ENCODE results near the gene KPTN.

Gene KPTN

DNA sequence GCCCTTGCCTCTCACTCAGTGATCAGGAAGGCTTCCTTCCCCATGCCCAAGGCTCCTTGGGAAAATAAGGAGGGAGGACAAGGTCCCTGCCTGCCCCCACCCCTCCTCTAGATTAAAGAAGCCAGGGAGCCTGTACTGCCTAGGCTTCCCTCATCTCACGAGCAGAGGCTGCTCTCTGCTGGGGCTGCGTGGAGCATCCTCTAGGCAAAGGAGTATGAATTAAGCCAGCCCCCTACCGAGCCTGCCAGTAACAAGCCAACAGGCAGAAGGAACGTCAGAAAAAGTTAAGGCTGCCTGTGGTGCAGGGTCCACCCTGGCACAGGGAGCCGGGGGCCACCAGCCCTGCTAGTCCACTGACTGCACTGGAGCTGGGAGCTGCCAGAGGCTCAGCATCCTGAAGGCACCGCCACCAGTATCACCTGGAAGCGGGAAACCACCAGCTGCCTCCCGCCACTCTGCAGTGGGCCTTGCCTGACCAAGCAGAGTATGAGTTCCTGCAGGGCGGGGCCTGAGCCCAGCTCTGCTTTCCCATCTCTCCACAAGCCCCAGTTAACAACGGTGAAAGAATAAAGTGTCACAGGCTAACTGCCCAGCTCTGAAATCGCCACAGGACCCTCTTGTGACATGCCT is 24.0 kb upstream of the KPTN start:
- peaks cover 13 to 21% of the 10 kb centered on the region in 2 donors for H3K36me3 ChIP-seq (ENCODE audit: control insufficient read depth in 1 of 2, insufficient read depth in 2 of 2, low read length in 2 of 2)
- no peaks in the 10 kb centered on the region for H3K27me3 ChIP-seq (ENCODE audit: low read depth, low read length)
- no peaks in the 10 kb centered on the region for H3K9me3 ChIP-seq (ENCODE audit: control insufficient read depth in 1 of 2, low read length in 2 of 2)
- peaks cover 32 to 56% of the 10 kb centered on the region in 2 donors for H3K4me1 ChIP-seq (ENCODE audit: control insufficient read depth in 1 of 2, insufficient read depth in 2 of 2, low read length in 2 of 2)
- H3K4me3 ChIP-seq (ENCODE audit: low read depth in 1 of 2, low read length in 2 of 2) = no peak overlapping the region
- H3K27ac ChIP-seq (ENCODE audit: low read length) = no peak overlapping the region

DNA sequence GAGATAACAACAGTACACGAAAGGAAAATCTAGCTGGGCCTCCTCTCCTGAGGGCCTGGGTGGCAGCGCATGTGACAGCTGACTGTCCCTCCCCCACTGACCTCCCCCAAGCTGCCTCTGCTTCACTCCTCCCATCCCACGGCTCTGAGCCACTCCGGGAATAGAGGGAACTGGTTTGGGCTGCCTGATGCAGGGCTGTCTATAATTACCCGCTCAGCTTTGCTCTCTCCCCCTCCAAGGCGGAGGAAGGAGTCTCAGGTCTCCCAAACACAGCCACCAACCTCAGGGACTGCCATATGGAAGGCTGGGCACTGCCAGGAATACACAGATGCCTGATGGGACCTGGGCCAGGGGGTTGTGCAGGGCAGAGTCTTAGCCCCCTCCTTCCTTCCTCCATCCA is 23.0 kb upstream of the KPTN start:
- Histone ChIP-seq H3K27ac (ENCODE audit: low read length) (no peak overlapping the region), H3K4me1 (ENCODE audit: control insufficient read depth in 1 of 2, insufficient read depth in 2 of 2, low read length in 2 of 2) (peaks cover 22 to 46% of the 10 kb centered on the region in 2 donors), H3K4me3 (ENCODE audit: low read depth in 1 of 2, low read length in 2 of 2) (no peak overlapping the region), H3K27me3 (ENCODE audit: low read depth, low read length) (no peaks in the 10 kb centered on the region), H3K9me3 (ENCODE audit: control insufficient read depth in 1 of 2, low read length in 2 of 2) (no peaks in the 10 kb centered on the region), H3K36me3 (ENCODE audit: control insufficient read depth in 1 of 2, insufficient read depth in 2 of 2, low read length in 2 of 2) (peaks cover 22 to 28% of the 10 kb centered on the region in 2 donors)

DNA sequence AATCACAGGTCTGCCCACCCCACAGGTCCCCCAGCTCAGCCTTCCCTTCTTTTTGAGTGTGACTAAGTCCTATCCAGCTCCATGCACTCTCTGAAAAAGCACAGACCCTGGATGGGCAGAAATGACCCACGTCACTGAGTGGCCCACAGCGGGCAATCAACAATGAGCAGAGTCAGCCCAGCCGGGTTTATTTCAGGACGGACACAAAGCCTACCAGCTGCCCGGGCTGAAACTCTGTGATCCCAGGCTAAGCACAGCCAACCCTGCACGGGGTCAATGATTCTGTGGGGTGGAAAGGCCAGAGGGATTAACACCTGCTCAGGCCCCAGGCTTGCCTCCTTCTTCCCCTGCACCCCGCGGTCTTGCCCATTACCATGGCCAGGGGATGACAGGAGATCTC is 22.4 kb upstream of the KPTN start:
- H3K36me3 ChIP-seq (ENCODE audit: control insufficient read depth in 1 of 2, insufficient read depth in 2 of 2, low read length in 2 of 2) = peaks cover 22 to 28% of the 10 kb centered on the region in 2 donors
- no peaks in the 10 kb centered on the region for H3K27me3 ChIP-seq (ENCODE audit: low read depth, low read length)
- no peaks in the 10 kb centered on the region for H3K9me3 ChIP-seq (ENCODE audit: control insufficient read depth in 1 of 2, low read length in 2 of 2)
- peaks cover 17 to 41% of the 10 kb centered on the region in 2 donors for H3K4me1 ChIP-seq (ENCODE audit: control insufficient read depth in 1 of 2, insufficient read depth in 2 of 2, low read length in 2 of 2)
- H3K4me3 ChIP-seq (ENCODE audit: low read depth in 1 of 2, low read length in 2 of 2) = no peak overlapping the region
- H3K27ac ChIP-seq (ENCODE audit: low read length) = no peak overlapping the region

DNA sequence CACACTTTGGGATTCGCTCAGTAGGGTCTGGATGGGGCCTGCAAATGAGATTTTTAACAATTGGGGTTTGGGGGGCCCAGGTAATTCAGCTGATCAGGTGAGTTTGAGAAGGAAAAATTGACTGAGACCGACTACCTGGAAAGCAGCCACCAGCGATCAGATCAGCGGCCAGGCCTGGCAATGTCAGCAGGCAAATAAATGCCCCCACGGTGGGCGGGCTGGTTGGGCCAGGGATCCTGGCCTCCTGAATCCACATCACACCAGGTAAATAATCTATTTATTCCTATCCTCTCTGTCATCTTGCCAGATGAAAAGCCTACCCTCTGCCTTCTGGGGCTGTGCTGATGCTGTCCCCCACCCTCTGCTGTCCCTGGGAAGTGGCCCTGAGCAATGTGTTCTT is 21.5 kb upstream of the KPTN start:
- H3K27me3 ChIP-seq (ENCODE audit: low read depth, low read length) = no peaks in the 10 kb centered on the region
- no peak overlapping the region for H3K4me3 ChIP-seq (ENCODE audit: low read depth in 1 of 2, low read length in 2 of 2)
- H3K36me3 ChIP-seq (ENCODE audit: control insufficient read depth in 1 of 2, insufficient read depth in 2 of 2, low read length in 2 of 2) = peaks cover 27 to 31% of the 10 kb centered on the region in 2 donors
- H3K27ac ChIP-seq (ENCODE audit: low read length) = no peak overlapping the region
- no peaks in the 10 kb centered on the region for H3K9me3 ChIP-seq (ENCODE audit: control insufficient read depth in 1 of 2, low read length in 2 of 2)
- H3K4me1 ChIP-seq (ENCODE audit: control insufficient read depth in 1 of 2, insufficient read depth in 2 of 2, low read length in 2 of 2) = peaks cover 8 to 31% of the 10 kb centered on the region in 2 donors

DNA sequence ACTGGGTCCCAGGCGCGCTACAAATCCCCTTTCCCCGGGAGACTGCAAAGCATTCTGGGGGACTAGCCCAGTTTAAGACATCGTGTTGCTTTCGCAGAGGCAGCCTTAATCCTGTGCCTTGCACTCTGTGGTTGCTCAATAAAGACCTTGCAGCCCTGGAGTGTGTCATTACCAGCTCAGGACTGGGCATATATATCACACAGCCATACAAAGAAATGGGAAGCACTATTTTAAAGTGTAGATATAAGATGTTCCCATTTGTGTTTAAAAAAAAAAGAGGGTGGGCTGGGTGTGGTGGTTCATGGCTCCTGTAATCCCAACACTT is 19.8 kb upstream of the KPTN start:
- no peak overlapping the region for H3K27ac ChIP-seq (ENCODE audit: low read length)
- peaks cover 42 to 46% of the 10 kb centered on the region in 2 donors for H3K36me3 ChIP-seq (ENCODE audit: control insufficient read depth in 1 of 2, insufficient read depth in 2 of 2, low read length in 2 of 2)
- no peak overlapping the region for H3K4me3 ChIP-seq (ENCODE audit: low read depth in 1 of 2, low read length in 2 of 2)
- H3K4me1 ChIP-seq (ENCODE audit: control insufficient read depth in 1 of 2, insufficient read depth in 2 of 2, low read length in 2 of 2) = peaks cover 0 to 18% of the 10 kb centered on the region in 2 donors
- H3K27me3 ChIP-seq (ENCODE audit: low read depth, low read length) = no peaks in the 10 kb centered on the region
- no peaks in the 10 kb centered on the region for H3K9me3 ChIP-seq (ENCODE audit: control insufficient read depth in 1 of 2, low read length in 2 of 2)

DNA sequence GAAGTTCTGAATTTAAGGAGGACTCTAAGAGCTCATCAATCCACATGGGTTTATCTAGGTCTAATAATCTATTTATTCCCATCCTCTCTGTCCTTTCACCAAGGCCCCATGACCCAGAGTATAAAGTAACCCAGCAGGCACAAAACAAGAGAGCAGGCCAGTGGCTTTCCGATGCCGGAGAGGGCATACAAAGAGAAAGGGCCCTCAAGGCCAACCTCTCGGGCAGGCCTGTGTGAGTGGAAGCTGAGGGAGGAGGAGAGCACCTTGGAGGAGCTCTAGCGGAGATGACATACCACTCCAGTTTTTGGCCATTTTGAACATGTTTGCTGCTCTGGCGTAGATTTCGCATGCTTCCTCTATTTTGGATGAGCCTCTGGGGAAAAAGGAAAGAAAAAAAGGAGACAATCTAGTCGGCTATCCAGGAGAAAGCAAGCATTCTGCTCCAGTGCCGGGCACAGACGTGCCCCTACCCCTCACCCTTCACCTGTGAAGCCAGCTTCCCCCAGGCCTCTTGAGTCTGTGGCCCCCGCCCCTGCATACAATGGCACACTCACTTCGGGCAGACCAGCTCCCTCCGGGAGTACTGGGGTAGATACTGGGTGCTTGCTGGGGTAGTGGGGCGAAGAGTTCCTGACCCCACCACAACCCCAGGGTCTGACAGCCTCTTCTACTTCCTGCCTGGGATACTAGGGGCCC is 19.3 kb upstream of the KPTN start:
- H3K4me1 ChIP-seq (ENCODE audit: control insufficient read depth in 1 of 2, insufficient read depth in 2 of 2, low read length in 2 of 2) = peaks cover 0 to 13% of the 10 kb centered on the region in 2 donors
- peaks cover 44 to 51% of the 10 kb centered on the region in 2 donors for H3K36me3 ChIP-seq (ENCODE audit: control insufficient read depth in 1 of 2, insufficient read depth in 2 of 2, low read length in 2 of 2)
- H3K9me3 ChIP-seq (ENCODE audit: control insufficient read depth in 1 of 2, low read length in 2 of 2) = no peaks in the 10 kb centered on the region
- H3K27ac ChIP-seq (ENCODE audit: low read length) = no peak overlapping the region
- H3K27me3 ChIP-seq (ENCODE audit: low read depth, low read length) = no peaks in the 10 kb centered on the region
- no peak overlapping the region for H3K4me3 ChIP-seq (ENCODE audit: low read depth in 1 of 2, low read length in 2 of 2)

DNA sequence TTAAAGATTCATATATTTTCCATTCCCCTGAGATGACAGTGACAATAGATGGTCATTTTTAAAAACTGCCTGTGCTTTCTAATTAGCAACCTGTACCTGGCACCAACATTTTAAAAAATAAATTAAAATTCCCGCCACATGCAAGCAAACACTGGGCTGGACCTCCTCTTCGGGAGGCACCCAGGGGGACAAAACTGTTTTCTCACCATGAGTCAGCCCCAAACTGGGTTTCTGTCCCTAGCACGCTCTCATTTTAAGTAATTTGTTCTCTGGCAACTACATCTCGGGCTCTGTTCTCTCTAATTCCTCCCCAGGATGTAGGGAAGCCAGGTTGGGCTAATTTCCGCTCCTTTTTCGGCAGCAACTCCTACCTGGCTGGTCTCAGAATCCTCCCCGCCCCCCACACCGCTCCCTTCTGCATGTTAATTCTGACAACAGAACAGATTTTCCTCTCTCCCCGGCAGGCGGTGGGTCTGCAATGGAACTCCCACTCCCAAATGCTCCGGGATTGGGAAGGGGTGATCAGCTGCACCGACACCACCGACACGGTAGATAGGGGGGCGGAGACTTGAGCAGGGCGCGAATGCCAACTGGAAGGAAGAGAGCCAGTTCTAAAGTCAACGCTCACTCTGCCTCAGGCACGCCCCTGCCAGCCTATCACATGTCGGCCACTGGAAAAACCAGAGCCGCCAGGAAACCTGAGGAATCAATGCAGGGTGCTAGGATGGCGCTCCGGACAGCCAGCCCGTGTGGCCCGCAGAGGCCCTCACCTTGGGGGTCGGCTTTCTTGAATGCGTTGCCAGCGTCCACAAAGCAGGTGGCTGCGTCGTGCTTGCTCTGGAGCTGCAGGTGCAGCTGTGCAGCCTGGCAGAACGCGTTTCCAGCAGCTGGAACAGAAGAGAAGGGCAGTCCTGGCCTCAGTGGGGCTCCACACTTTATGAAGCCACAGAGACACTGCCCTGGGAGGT is 16.1 kb upstream of the KPTN start:
- peaks cover 44 to 58% of the 10 kb centered on the region in 2 donors for H3K36me3 ChIP-seq (ENCODE audit: control insufficient read depth in 1 of 2, insufficient read depth in 2 of 2, low read length in 2 of 2)
- H3K27me3 ChIP-seq (ENCODE audit: low read depth, low read length) = no peaks in the 10 kb centered on the region
- no peak overlapping the region for H3K27ac ChIP-seq (ENCODE audit: low read length)

DNA sequence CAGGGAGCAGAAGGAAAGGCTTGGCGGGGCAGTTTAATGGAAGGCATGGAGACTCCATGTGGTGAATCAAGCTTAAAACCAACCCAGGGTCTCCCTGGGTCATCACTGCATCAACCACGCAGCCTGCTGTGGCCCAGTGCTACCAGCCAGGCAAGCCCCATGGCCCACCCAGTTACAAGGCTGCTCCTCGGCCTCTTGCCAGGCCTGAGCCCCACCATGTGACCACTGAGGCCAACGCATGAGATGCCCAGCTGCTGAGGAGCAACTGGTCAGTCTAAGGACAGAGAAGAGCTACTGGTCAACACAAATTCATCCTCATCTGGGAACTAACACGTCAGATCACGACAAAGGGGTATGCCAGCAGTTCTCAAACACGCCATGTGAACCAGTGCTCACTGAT is 15.4 kb upstream of the KPTN start:
- H3K4me1 ChIP-seq (ENCODE audit: control insufficient read depth in 1 of 2, insufficient read depth in 2 of 2, low read length in 2 of 2) = no peaks in the 10 kb centered on the region
- no peak overlapping the region for H3K27ac ChIP-seq (ENCODE audit: low read length)
- peaks cover 44 to 55% of the 10 kb centered on the region in 2 donors for H3K36me3 ChIP-seq (ENCODE audit: control insufficient read depth in 1 of 2, insufficient read depth in 2 of 2, low read length in 2 of 2)
- no peak overlapping the region for H3K4me3 ChIP-seq (ENCODE audit: low read depth in 1 of 2, low read length in 2 of 2)
- no peaks in the 10 kb centered on the region for H3K9me3 ChIP-seq (ENCODE audit: control insufficient read depth in 1 of 2, low read length in 2 of 2)
- H3K27me3 ChIP-seq (ENCODE audit: low read depth, low read length) = no peaks in the 10 kb centered on the region

More for the DNA sequence above, 16.1 kb upstream of the KPTN start:
- Histone ChIP-seq H3K4me3 (ENCODE audit: low read depth in 1 of 2, low read length in 2 of 2) (no peak overlapping the region), H3K4me1 (ENCODE audit: control insufficient read depth in 1 of 2, insufficient read depth in 2 of 2, low read length in 2 of 2) (no peaks in the 10 kb centered on the region), H3K9me3 (ENCODE audit: control insufficient read depth in 1 of 2, low read length in 2 of 2) (no peaks in the 10 kb centered on the region)

DNA sequence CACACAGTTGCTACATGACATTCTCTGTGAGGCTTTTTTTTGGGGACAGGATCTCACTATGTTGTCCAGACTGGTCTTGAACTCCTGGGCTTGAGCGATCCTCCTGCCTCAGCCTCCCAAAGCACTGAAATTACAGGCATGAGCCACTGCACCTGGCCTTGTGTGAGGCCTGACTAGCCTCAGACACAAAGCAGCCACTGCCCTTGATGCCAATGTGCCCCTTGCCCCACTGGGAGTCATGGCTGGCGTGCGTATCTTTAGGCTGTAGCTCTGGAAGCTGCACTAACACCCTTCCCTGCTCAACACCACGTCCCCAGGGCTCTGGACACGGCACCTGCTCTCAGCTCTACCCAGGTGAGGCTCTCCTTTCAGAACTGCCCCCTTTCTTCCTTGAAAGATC is 14.5 kb upstream of the KPTN start:
- Histone ChIP-seq H3K36me3 (ENCODE audit: control insufficient read depth in 1 of 2, insufficient read depth in 2 of 2, low read length in 2 of 2) (peaks cover 40 to 54% of the 10 kb centered on the region in 2 donors), H3K4me1 (ENCODE audit: control insufficient read depth in 1 of 2, insufficient read depth in 2 of 2, low read length in 2 of 2) (no peaks in the 10 kb centered on the region), H3K27me3 (ENCODE audit: low read depth, low read length) (no peaks in the 10 kb centered on the region), H3K27ac (ENCODE audit: low read length) (no peak overlapping the region), H3K4me3 (ENCODE audit: low read depth in 1 of 2, low read length in 2 of 2) (no peak overlapping the region), H3K9me3 (ENCODE audit: control insufficient read depth in 1 of 2, low read length in 2 of 2) (no peaks in the 10 kb centered on the region)

DNA sequence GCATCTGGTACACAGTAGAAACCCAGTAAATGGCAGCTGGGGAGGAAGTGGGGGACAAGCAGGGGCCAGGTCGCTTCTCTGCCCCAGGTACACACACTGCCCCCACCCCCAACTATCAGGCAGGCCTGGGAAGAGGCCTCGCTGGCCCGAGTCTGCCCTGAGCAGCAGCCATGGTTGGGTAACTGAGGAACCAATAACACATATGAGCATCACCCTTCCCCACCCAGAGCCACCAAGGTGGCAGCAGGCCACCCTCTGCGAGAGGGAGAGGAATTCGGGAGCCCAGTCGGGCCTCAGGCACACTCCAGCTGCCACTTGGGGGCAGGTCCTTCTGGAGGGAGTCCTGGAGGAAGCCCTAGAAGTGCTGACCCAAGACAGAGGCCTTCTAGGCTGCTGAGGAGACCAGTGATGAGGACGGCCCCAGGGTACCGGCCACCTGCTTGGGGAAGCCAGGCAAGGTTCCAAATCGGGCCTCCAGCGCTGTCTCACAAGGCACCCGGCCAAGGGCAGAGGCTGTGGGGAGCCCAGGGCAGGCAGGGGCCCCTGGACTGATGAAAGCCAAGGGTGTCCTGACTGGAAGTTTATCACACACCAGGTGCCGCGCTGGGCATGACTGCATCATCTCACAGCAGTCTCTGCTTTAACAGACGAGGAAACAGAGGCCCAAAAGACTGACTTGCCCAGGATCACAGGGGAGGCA is 14.0 kb upstream of the KPTN start:
- Histone ChIP-seq H3K4me1 (ENCODE audit: control insufficient read depth in 1 of 2, insufficient read depth in 2 of 2, low read length in 2 of 2) (no peaks in the 10 kb centered on the region), H3K27ac (ENCODE audit: low read length) (no peak overlapping the region), H3K36me3 (ENCODE audit: control insufficient read depth in 1 of 2, insufficient read depth in 2 of 2, low read length in 2 of 2) (peaks cover 34 to 54% of the 10 kb centered on the region in 2 donors), H3K4me3 (ENCODE audit: low read depth in 1 of 2, low read length in 2 of 2) (no peak overlapping the region), H3K27me3 (ENCODE audit: low read depth, low read length) (no peaks in the 10 kb centered on the region), H3K9me3 (ENCODE audit: control insufficient read depth in 1 of 2, low read length in 2 of 2) (no peaks in the 10 kb centered on the region)
